DOHH2 (cell line): ENCODE results near the gene ATP9B.

Experiments
- H3F3A ChIP-seq: fragments of 200-600 bp; sonication (generic), shearing (Covaris generic); 2 replicates; pipeline ENCODE4 v1.6.0; 2016; ENCODE audit warnings: antibody characterized with exemption, mild to moderate bottlenecking; ENCODE audit not compliant: control insufficient read depth, insufficient read depth
- H3K27ac ChIP-seq: fragments of 200-600 bp; sonication (generic); 2 replicates; pipeline ENCODE4 v1.5.1; 2014; ENCODE audit warnings: low read depth, mild to moderate bottlenecking, low read length, moderate library complexity
- H3K27me3 ChIP-seq: fragments of 200-600 bp; sonication (generic); 2 replicates; pipeline ENCODE4 v1.6.1; 2014; ENCODE audit warnings: mild to moderate bottlenecking, low read length, mixed read lengths; ENCODE audit not compliant: control insufficient read depth
- H3K36me3 ChIP-seq: fragments of 200-600 bp; sonication (generic); 2 replicates; pipeline ENCODE4 v1.6.1; 2014; ENCODE audit warnings: mild to moderate bottlenecking, low read length, moderate library complexity, mixed read lengths; ENCODE audit not compliant: control insufficient read depth
- H3K4me1 ChIP-seq: fragments of 200-600 bp; sonication (generic); 2 replicates; pipeline ENCODE4 v1.6.1; 2014; ENCODE audit warnings: mild to moderate bottlenecking, low read length, mixed read lengths; ENCODE audit not compliant: control insufficient read depth
- H3K4me2 ChIP-seq: fragments of 200-600 bp; sonication (generic); 2 replicates; pipeline ENCODE4 v1.6.0; 2014; ENCODE audit warnings: mild to moderate bottlenecking, low read length, moderate library complexity
- H3K4me3 ChIP-seq: fragments of 200-600 bp; sonication (generic); 2 replicates; pipeline ENCODE4 v1.5.1; 2014; ENCODE audit warnings: mild to moderate bottlenecking, low read length, mixed read lengths
- H3K79me2 ChIP-seq: fragments of 200-600 bp; sonication (generic); 2 replicates; pipeline ENCODE4 v1.6.1; 2014; ENCODE audit warnings: mild to moderate bottlenecking, low read length, mixed read lengths; ENCODE audit not compliant: control insufficient read depth
- H3K9me2 ChIP-seq: fragments of 200-600 bp; sonication (generic); replicated peaks from 2 replicates; pipeline ENCODE4 v1.6.1; 2014; ENCODE audit warnings: mild to moderate bottlenecking, low read length, mixed read lengths; ENCODE audit not compliant: control insufficient read depth
- H3K9me3 ChIP-seq: fragments of 200-600 bp; sonication (generic); 2 replicates; pipeline ENCODE4 v1.6.1; 2014; ENCODE audit warnings: antibody characterized with exemption, low read length, mixed read lengths; ENCODE audit not compliant: control insufficient read depth, insufficient read depth
- H4K20me1 ChIP-seq: fragments of 200-600 bp; sonication (generic); 2 replicates; pipeline ENCODE4 v1.6.0; 2014; ENCODE audit warnings: low read depth, mild to moderate bottlenecking, antibody characterized with exemption, low read length, moderate library complexity; ENCODE audit not compliant: control insufficient read depth, insufficient read depth
- CTCF ChIP-seq: fragments of 200-600 bp; sonication (generic); IDR thresholded peaks from one replicate; pipeline ENCODE4 v1.5.1; 2014; ENCODE audit warnings: antibody characterized with exemption, mild to moderate bottlenecking, low read depth, low read length; ENCODE audit not compliant: poor library complexity, severe bottlenecking
- EZH2phosphoT487 ChIP-seq: fragments of 200-600 bp; sonication (generic); IDR thresholded peaks from 2 replicates; pipeline ENCODE4 v1.6.1; 2017; ENCODE audit warnings: borderline replicate concordance, mild to moderate bottlenecking, antibody characterized with exemption, low read length, moderate library complexity, mixed read lengths

ATP9B gene

GRCh38 chr18:79147014-79147413 is 77.8 kb downstream of the ATP9B start:
- H3K4me2 ChIP-seq, result no peak overlapping the region
- no peak for TF ChIP-seq EZH2phosphoT487
- TF ChIP-seq CTCF, result no peak
- H3K9me2 ChIP-seq, result no peaks in the 10 kb centered on the region

GRCh38 chr18:79151191-79151590 is 82.0 kb downstream of the ATP9B start:
- no peaks in the 10 kb centered on the region for H3K4me1 ChIP-seq
- H3K4me2 ChIP-seq, result no peak overlapping the region
- H3K79me2 ChIP-seq, result no peaks in the 10 kb centered on the region
- H3K4me3 ChIP-seq, result no peak overlapping the region
- H3K9me3 ChIP-seq, result no peaks in the 10 kb centered on the region
- peaks cover 2% of the 10 kb centered on the region; the same call in 1 of the 2 replicates for H3K36me3 ChIP-seq
- H4K20me1 ChIP-seq, result no peaks in the 10 kb centered on the region
- TF ChIP-seq EZH2phosphoT487 (no peak), CTCF (no peak)
- H3K27me3 ChIP-seq, result no peaks in the 10 kb centered on the region
- no peaks in the 10 kb centered on the region for H3F3A ChIP-seq
- no peaks in the 10 kb centered on the region for H3K9me2 ChIP-seq
- H3K27ac ChIP-seq, result no peak overlapping the region

More at GRCh38 chr18:79147014-79147413, 77.8 kb downstream of the ATP9B start:
- Histone ChIP-seq H3K4me1 (no peaks in the 10 kb centered on the region), H3K36me3 (no peaks in the 10 kb centered on the region), H3K9me3 (no peaks in the 10 kb centered on the region), H3K79me2 (no peaks in the 10 kb centered on the region), H3K27me3 (no peaks in the 10 kb centered on the region), H3F3A (no peaks in the 10 kb centered on the region), H4K20me1 (no peaks in the 10 kb centered on the region), H3K27ac (no peak overlapping the region), H3K4me3 (no peak overlapping the region)

- no peaks in the 10 kb centered on the region for H3K9me2 ChIP-seq
- H3K79me2 ChIP-seq, result no peaks in the 10 kb centered on the region
- H3K4me1 ChIP-seq, result no peaks in the 10 kb centered on the region
- TF ChIP-seq EZH2phosphoT487, result no peak
- TF ChIP-seq CTCF, result no peak
- no peaks in the 10 kb centered on the region for H3F3A ChIP-seq
- no peaks in the 10 kb centered on the region for H3K27me3 ChIP-seq
- no peaks in the 10 kb centered on the region for H4K20me1 ChIP-seq
- H3K4me3 ChIP-seq, result no peak overlapping the region
- H3K36me3 ChIP-seq, result peaks cover 6% of the 10 kb centered on the region; the same call in 1 of the 2 replicates
- H3K4me2 ChIP-seq, result no peak overlapping the region
- no peak overlapping the region for H3K27ac ChIP-seq
- H3K9me3 ChIP-seq, result no peaks in the 10 kb centered on the region
Measured at GRCh38 chr18:79156327-79156726, 87.1 kb downstream of the ATP9B start.

- no peaks in the 10 kb centered on the region for H3K79me2 ChIP-seq
- H3K9me2 ChIP-seq, result no peaks in the 10 kb centered on the region
- H3K27me3 ChIP-seq, result no peaks in the 10 kb centered on the region
- TF ChIP-seq CTCF (no peak), EZH2phosphoT487 (no peak)
- H3K4me3 ChIP-seq, result no peak overlapping the region
- H3K9me3 ChIP-seq, result no peaks in the 10 kb centered on the region
- no peaks in the 10 kb centered on the region for H3K4me1 ChIP-seq
- no peaks in the 10 kb centered on the region for H4K20me1 ChIP-seq
- no peak overlapping the region for H3K27ac ChIP-seq
- H3K4me2 ChIP-seq, result no peak overlapping the region
- no peaks in the 10 kb centered on the region for H3F3A ChIP-seq
- peaks cover 9% of the 10 kb centered on the region; the same call in 1 of the 2 replicates for H3K36me3 ChIP-seq
Measured at GRCh38 chr18:79164706-79165105, 95.5 kb downstream of the ATP9B start.
